Right cardiac atrium (tissue), 5 donors: ENCODE results near the gene AMZ2. TPM values are rescaled to one million over a fixed set of nuclear protein-coding genes. Genes with fewer than 3 reads are reported as not detected.
"Not testable (repeated sequence)": the region's sequence is repeated elsewhere in the genome, so short reads cannot be mapped to it uniquely, and the experiment has no call there.

ENCODE experiments used
- ATAC-seq, 2 donors: fragments of 200-7000 bp; cut with Tn5 transposase; one replicate each; pipeline versions ENCODE4 v1.8.0 to v1.9.1; 2020; ENCODE audit warnings: moderate library complexity in 2 of 2, mild to moderate bottlenecking in 1 of 2
- DNase-seq, 3 donors: peaks; one replicate each; pipeline ENCODE4 v3.0.0-alpha.2; 2020
- H3K27ac ChIP-seq: one replicate; pipeline ENCODE4 v1.5.1; 2013; ENCODE audit warnings: mild to moderate bottlenecking, low read length, control low read depth, moderate library complexity
- H3K27me3 ChIP-seq: one replicate; pipeline ENCODE4 v1.6.1; 2013; ENCODE audit not compliant: control insufficient read depth, insufficient read depth
- H3K4me1 ChIP-seq: one replicate; pipeline ENCODE4 v1.6.1; 2013; ENCODE audit warnings: low read length; ENCODE audit not compliant: control insufficient read depth, insufficient read depth
- H3K4me3 ChIP-seq: one replicate; pipeline ENCODE4 v1.5.1; 2013; ENCODE audit warnings: low read length, control low read depth
- H3K9me3 ChIP-seq: one replicate; pipeline ENCODE4 v1.6.1; 2013; ENCODE audit warnings: low read length; ENCODE audit not compliant: control insufficient read depth
- WGBS: extraction: QIAGEN DNeasy Blood & Tissue Kit; methylation state at CpG from one replicate; pipeline ENCODE4 v1.1.7; 2013; 5-methylcytosine and 5-hydroxymethylcytosine counted together
- intact Hi-C, 4 donors: fragments of 100-400 bp; cut with DNase I; formaldehyde crosslinking; loops; one replicate each; pipeline versions ENCODE4 v1.11.0 to v1.14.0; 2022 to 2023
- polyA plus RNA-seq: library from polyadenylated mRNA; stranded (reverse); fragments of 200-250 nt; gene quantifications from one replicate; pipeline ENCODE4 v1.2.3, GENCODE V29; 2013
- total RNA-seq, 4 donors: library from RNA; stranded (reverse); fragmentation: NEBNext Ultra II Directional; extraction: Animal tissue kit (Norgen Biotek cat#: 25700); gene quantifications; one replicate each; pipeline ENCODE4 v1.2.1, GENCODE V29; 2021
- donor health status: healthy with polysubstance abuse.
- donor health status: DM: no; HTN: yes; CAD: no.
- donor health status: DM: no; HTN: no; CAD: no.
- donor health status: DM: no; HTN: yes; CAD: no; lungs with severe emphysema.
- donor health status: DM: yes; HTN: yes; CAD: no.

AMZ2 gene
- total and polyA plus RNA-seq, 5 donors = 73.9 to 98.3 (median 95.1) TPM

GRCh38 chr17:68220786-68221185 is 27.1 kb upstream of the AMZ2 start:
- DNase-seq, H3K27ac ChIP-seq, H3K9me3 ChIP-seq, ATAC-seq, H3K4me3 ChIP-seq, intact Hi-C loops, H3K27me3 ChIP-seq, H3K4me1 ChIP-seq: not testable (repeated sequence)
- 92% methylated on average over 12 of the region's 12 CpGs for WGBS

- Histone ChIP-seq H3K27ac (no peak overlapping the region), H3K27me3 (no peaks in the 10 kb centered on the region), H3K4me1 (no peaks in the 10 kb centered on the region), H3K9me3 (no peaks in the 10 kb centered on the region), H3K4me3 (no peak overlapping the region)
- DNase-seq (no peak), ATAC-seq (no peak)
- intact Hi-C loops = no loop called here
- WGBS = 90% methylated on average over 4 of the region's 4 CpGs
Observed at GRCh38 chr17:68221786-68222185, 26.1 kb upstream of the AMZ2 start.

DNA sequence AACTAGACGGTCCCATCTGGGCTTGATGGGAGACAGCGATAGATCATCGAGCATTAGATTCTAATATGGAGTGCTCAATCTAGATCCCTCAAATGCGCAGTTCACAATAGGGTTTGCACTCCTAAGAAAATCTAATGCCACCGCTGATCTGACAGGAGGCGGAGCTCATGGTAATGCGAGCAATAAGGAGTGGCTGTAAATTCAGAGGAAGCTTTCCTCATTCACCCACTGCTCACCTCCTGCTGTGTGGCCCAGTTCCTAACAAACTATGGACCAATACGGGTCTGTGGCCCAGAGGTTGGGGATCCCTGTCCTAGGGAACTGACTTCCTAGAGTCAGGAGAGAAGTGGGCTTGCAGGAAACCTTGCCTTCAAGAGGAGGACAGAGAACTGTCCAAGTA is 25.2 kb upstream of the AMZ2 start:
- H3K27me3 ChIP-seq = no peaks in the 10 kb centered on the region
- ATAC-seq = no peak
- WGBS = 93% methylated on average over 8 of the region's 8 CpGs
- H3K9me3 ChIP-seq = no peaks in the 10 kb centered on the region
- H3K4me1 ChIP-seq = no peaks in the 10 kb centered on the region
- H3K27ac ChIP-seq = no peak overlapping the region
- intact Hi-C loops = no loop called here
- no peak for DNase-seq
- H3K4me3 ChIP-seq = no peak overlapping the region

DNA sequence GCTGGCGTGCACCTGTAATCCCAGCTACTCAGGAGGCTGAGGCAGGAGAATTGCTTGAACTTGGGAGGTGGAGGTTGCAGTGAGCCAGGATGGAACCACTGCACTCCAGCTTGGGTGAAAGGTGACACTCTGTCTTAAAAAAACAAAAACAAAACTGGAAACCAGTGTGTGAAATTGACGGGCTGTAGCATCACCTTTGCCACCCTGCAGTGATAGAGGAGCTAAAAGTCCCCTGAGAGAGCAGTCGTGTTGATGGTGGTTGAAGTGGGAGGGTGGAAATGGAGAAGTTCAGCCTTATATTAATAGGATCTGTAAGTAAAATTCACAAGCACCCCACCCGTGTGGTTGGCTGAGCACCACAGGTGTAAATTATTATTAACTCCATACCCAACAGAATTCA is 22.8 kb upstream of the AMZ2 start:
- H3K4me3 ChIP-seq, intact Hi-C loops, DNase-seq, H3K27me3 ChIP-seq, H3K27ac ChIP-seq, H3K4me1 ChIP-seq, H3K9me3 ChIP-seq, ATAC-seq: not testable (repeated sequence)
- WGBS = 84% methylated on average over 4 of the region's 4 CpGs

DNA sequence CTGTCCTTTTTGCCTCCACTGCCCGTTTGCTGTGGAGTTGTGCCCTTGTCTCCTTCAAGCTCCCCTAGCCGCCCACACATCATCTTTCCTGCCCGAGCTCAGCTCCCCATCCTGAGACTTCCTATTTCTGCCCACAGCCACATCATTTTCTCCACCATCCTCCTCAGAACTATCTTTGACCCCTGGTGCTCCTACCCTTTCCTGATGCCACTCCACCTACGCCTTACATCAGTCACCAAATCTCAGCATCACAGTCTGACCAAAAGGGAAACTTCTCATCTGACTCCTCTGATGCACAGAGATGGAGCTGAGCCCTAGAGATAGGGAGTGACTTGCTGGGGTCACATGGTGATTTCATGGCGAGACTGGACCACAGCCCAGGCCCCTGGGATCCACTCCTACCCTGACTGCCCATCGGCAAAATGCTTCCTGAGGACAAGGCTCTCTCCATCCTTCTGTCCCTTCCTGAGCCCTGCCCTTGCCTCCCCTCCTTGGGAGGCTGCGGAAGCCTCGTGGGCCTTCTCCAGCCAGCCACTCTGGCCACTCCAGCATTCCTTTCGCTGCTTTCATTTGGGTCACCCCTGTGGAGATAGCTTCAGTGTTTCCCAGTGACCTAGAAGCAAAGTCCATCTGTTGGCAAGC is 19.7 kb upstream of the AMZ2 start:
- ATAC-seq = peak in 1 of 2 donors; percentile 9
- intact Hi-C loops, H3K27me3 ChIP-seq, DNase-seq, H3K27ac ChIP-seq, H3K4me1 ChIP-seq, H3K9me3 ChIP-seq, H3K4me3 ChIP-seq: not testable (repeated sequence)
- WGBS = 82% methylated on average over 9 of the region's 9 CpGs

DNA sequence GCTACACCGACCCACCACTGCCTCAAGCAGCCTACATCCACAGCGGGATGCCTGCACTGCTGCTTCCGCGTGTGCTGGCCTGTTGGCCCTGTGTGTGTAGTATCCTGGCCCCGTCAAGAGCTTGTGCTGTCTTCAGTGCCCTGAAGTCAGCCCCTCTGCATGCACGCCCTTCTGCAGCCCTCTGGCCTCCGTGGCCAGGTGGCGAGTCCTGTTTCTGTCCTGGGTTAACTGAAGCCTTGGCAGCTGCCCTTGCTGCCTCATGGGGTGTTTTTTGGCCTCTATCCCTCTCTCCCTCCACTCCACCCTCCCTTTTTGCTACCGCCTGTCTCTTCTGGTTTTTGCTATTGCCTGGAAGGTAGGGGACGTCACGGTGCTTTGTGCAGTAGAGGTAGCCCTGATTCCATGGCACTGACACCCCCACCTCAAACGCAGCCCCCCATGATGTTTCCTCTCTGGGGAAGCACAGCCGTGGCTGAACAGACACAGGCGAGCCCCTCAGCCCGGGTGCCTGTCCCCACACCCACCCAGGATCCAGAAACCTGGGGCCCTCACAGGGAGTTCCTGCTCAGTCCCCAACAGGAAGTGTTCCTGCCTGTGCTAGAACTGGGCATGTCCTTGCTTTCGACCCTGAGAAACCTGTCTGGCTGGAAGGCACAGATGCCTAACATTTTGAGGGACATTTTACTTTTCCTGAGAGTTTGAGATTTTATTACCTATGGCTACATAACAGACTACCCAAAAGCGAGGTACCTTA is 18.8 kb upstream of the AMZ2 start:
- 83% methylated on average over 17 of the region's 17 CpGs for WGBS
- intact Hi-C loops = no loop called here
- H3K9me3 ChIP-seq = no peaks in the 10 kb centered on the region
- peak; percentile 30 to 31 for ATAC-seq
- H3K4me1 ChIP-seq = peaks cover 2% of the 10 kb centered on the region
- no peak overlapping the region for H3K4me3 ChIP-seq
- no peaks in the 10 kb centered on the region for H3K27me3 ChIP-seq
- DNase-seq = peak in 1 of 3 donors; percentile 50
- H3K27ac ChIP-seq = no peak overlapping the region

- intact Hi-C loops = no loop called here
- H3K9me3 ChIP-seq = no peaks in the 10 kb centered on the region
- 87% methylated on average over 8 of the region's 8 CpGs for WGBS
- DNase-seq (no peak), ATAC-seq (no peak)
- H3K27me3 ChIP-seq = no peaks in the 10 kb centered on the region
- peaks cover 4% of the 10 kb centered on the region for H3K4me1 ChIP-seq
- no peak overlapping the region for H3K4me3 ChIP-seq
- H3K27ac ChIP-seq = peak overlapping the region; percentile 3
Observed at GRCh38 chr17:68229619-68230018, 18.2 kb upstream of the AMZ2 start.

DNA sequence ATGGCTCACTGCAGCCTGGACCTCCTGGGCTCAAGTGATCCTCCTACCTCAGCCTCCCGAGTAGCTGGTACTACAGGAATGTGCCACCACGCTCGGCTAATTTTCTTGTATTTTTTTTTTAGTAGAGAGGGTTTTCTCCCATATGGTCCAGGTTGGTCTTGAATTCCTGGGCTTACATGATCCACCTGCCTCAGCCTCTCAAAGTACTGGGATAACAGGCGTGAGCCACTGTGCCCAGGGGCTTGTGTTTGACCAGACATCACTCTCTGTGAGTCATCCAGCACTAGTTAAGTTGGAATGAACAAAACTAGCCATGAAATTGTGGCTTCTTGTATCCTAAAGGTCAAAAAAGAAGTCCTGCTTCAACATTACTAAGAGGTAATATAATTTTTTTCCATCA is 16.7 kb upstream of the AMZ2 start:
- intact Hi-C loops, H3K27me3 ChIP-seq, H3K27ac ChIP-seq, H3K9me3 ChIP-seq, H3K4me3 ChIP-seq, DNase-seq, ATAC-seq, H3K4me1 ChIP-seq: not testable (repeated sequence)
- WGBS = 97% methylated on average over 4 of the region's 4 CpGs

DNA sequence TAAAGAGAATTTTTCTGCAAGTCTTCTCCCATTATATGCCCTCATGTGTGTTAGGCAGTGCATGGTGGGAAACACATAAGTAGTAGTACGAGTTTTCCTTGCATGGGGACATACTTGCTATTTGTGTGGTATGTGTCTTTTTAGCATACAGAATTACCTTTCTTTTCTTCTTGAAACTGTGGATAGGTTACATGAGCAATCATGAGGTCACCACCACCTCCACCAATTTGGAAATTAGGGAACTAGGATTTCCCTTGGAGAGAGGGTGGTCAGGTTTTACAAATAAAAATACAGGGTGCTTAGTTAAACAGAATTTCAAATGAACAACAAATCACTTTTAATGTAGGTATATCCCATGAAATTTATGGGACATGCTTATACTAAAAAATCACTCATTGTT is 16.3 kb upstream of the AMZ2 start:
- DNase-seq (no peak), ATAC-seq (no peak)
- no peaks in the 10 kb centered on the region for H3K27me3 ChIP-seq
- 95% methylated on average over 1 of the region's 1 CpG for WGBS
- H3K9me3 ChIP-seq = no peaks in the 10 kb centered on the region
- H3K4me1 ChIP-seq = peaks cover 4% of the 10 kb centered on the region
- no peak overlapping the region for H3K27ac ChIP-seq
- intact Hi-C loops = no loop called here
- H3K4me3 ChIP-seq = no peak overlapping the region

GRCh38 chr17:68232741-68233140 is 15.1 kb upstream of the AMZ2 start:
- H3K9me3 ChIP-seq, H3K27me3 ChIP-seq, H3K27ac ChIP-seq, DNase-seq, H3K4me1 ChIP-seq, H3K4me3 ChIP-seq, intact Hi-C loops, ATAC-seq: not testable (repeated sequence)
- 78% methylated on average over 1 of the region's 1 CpG for WGBS

DNA sequence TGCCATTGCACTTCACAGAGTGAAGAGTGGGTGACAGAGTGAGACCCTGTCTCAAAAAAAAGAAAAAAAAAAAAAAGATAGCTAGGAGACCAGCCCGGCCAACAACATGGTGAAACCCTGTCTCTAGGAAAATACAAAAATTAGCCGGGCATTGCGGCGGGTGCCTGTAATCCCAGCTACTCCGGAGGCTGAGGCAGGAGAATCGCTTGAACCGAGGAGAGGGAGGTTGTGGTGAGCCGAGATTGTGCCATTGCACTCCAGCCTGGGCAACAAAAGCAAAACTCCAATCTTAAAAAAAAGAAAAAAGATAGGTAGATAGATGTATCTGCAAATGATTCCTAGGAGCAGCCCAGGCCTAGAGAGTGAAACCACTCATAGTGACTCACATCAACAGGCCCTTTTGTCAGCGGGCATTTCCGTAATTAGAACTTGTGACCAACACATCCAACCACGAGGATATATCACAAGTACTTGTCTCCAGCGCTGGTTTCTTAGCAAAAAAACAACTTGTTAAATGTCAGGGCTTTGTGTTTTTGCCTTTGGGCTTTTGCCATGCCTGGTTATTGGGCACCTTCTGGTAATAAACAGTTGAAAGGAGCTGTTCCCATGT is 13.0 kb upstream of the AMZ2 start:
- WGBS = 79% methylated on average over 12 of the region's 12 CpGs
- peak overlapping the region; percentile 97 for H3K27ac ChIP-seq
- H3K4me1 ChIP-seq, H3K27me3 ChIP-seq, H3K9me3 ChIP-seq, intact Hi-C loops, DNase-seq, H3K4me3 ChIP-seq: not testable (repeated sequence)
- ATAC-seq = peak; percentile 66 to 76
